SJCRH30 (cell line): ENCODE measurements around the gene APP. TPM values are rescaled to one million over a fixed set of nuclear protein-coding genes. Genes with fewer than 3 reads are reported as not detected.

ENCODE experiments used
- DNase-seq, 2 experiments: peaks; one replicate each; pipeline ENCODE4 v3.0.0-alpha.2; 2015 to 2020
- H3K27ac ChIP-seq: fragments of 250-450 bp; sonication (Bioruptor Pico); 2 replicates; pipeline ENCODE4 v1.5.1; 2020; ENCODE audit warnings: mild to moderate bottlenecking, moderate library complexity
- H3K27me3 ChIP-seq: fragments of 250-450 bp; sonication (Bioruptor Pico); 2 replicates; pipeline ENCODE4 v1.5.1; 2020; ENCODE audit warnings: mild to moderate bottlenecking, moderate library complexity
- H3K36me3 ChIP-seq: fragments of 250-450 bp; sonication (Bioruptor Pico); 2 replicates; pipeline ENCODE4 v1.5.1; 2020; ENCODE audit warnings: mild to moderate bottlenecking, moderate library complexity
- H3K4me1 ChIP-seq: fragments of 250-450 bp; sonication (Bioruptor Pico); 2 replicates; pipeline ENCODE4 v1.5.1; 2020; ENCODE audit warnings: mild to moderate bottlenecking, moderate library complexity
- H3K4me3 ChIP-seq: fragments of 250-450 bp; sonication (Bioruptor Pico); 2 replicates; pipeline ENCODE4 v1.5.1; 2020; ENCODE audit warnings: mild to moderate bottlenecking, moderate library complexity
- H3K9me3 ChIP-seq: fragments of 250-450 bp; sonication (Bioruptor Pico); replicated peaks from 2 replicates; pipeline ENCODE4 v1.5.1; 2020; ENCODE audit warnings: mild to moderate bottlenecking, moderate library complexity
- total RNA-seq: library from RNA; depleted of rRNA; stranded (reverse); fragments of >200 nt; shearing (Covaris generic); gene quantifications from 2 replicates; pipeline ENCODE4 v1.2.3, GENCODE V29; 2014

The APP gene
- total RNA-seq, 1 experiment from 2014 or later: 399 TPM

DNA sequence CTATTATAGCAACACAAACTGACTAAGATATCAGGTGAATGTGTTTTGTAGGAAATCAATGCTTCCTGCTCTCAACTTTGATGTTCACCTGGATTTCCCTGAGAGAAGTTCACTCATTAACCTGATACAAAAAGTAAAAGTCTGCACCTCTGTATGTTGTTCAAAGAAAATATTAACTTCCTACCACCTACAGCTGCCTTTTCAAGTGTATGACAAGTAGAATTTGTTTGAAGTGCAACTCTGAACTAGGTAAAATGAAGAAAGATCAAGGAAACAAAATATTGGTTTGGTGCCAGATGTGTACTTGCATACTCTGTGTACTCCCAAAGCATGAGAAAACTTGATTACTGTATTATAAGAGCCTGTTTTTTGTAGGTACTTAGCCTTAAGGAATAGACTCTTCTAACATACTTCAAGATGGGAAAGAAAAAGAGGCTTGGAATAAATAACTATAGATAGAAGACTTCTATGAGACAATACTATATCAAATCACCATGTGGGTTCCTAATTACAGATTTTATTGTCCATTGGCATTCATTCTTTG, 193.4 kb downstream of the APP start:
- no peaks in the 10 kb centered on the region for H3K27me3 ChIP-seq
- H3K27ac ChIP-seq: no peak overlapping the region
- peaks cover 86% of the 10 kb centered on the region for H3K36me3 ChIP-seq
- no peak overlapping the region for H3K4me3 ChIP-seq
- H3K4me1 ChIP-seq: no peaks in the 10 kb centered on the region
- no peak for DNase-seq
- H3K9me3 ChIP-seq: no peaks in the 10 kb centered on the region; the same call in 1 of the 2 replicates

DNA sequence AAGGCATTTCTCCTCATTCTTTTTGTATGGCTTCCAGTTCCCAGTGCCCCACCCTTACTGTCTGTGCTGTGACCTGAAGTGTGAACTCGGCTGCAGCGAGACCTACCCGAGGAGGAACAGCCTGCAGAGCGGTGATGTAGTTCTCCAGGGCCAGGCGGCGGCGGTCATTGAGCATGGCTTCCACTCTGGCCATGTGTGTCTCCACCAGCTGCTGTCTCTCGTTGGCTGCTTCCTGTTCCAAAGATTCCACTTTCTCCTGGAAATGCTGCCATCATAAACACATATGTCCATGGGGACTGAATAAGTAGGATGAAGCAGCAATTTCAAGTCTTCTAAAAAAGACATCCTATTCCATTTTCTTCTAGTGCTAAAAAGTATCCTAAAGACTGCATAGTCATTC, 195.6 kb downstream of the APP start:
- H3K4me3 ChIP-seq: no peak overlapping the region
- no peaks in the 10 kb centered on the region for H3K4me1 ChIP-seq
- no peak for DNase-seq
- H3K36me3 ChIP-seq: peaks cover 86% of the 10 kb centered on the region
- no peaks in the 10 kb centered on the region; the same call in 1 of the 2 replicates for H3K9me3 ChIP-seq
- no peaks in the 10 kb centered on the region for H3K27me3 ChIP-seq
- H3K27ac ChIP-seq: no peak overlapping the region

DNA sequence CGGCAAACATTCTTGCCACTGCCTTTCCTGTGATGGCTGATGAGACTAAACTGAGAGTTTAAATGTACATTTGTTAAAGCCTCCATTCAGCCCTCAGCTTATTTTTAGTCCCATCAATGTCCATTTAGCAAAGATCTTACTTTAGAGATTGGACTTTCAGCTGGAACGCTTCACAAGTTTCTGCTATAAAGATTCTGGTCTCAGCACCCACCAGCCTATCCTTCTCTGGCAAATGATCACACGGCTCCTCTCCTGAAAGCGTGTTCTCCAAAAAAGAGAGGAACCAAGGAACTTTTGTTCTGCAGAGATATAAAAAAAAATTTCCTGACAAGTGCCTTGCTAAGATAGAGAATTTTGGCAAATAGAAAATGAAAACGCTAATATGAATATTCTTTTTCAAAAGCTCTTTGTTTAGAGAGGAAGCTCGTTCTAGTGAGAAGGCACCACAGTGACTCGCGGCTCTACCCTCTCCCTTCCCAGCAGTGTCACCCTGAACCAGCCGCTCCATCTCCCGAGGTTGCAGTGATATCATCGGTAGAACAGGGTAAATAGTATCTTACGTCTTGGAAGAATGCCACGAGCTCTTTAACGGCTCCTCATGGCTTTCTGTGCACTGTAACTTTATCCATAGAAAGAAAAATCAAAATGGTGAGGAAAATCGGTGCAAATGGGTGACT, 200.2 kb downstream of the APP start:
- Histone ChIP-seq H3K9me3 (no peaks in the 10 kb centered on the region), H3K27me3 (no peaks in the 10 kb centered on the region), H3K4me3 (no peak overlapping the region), H3K27ac (no peak overlapping the region), H3K4me1 (no peaks in the 10 kb centered on the region), H3K36me3 (peaks cover 82% of the 10 kb centered on the region)
- DNase-seq: no peak

DNA sequence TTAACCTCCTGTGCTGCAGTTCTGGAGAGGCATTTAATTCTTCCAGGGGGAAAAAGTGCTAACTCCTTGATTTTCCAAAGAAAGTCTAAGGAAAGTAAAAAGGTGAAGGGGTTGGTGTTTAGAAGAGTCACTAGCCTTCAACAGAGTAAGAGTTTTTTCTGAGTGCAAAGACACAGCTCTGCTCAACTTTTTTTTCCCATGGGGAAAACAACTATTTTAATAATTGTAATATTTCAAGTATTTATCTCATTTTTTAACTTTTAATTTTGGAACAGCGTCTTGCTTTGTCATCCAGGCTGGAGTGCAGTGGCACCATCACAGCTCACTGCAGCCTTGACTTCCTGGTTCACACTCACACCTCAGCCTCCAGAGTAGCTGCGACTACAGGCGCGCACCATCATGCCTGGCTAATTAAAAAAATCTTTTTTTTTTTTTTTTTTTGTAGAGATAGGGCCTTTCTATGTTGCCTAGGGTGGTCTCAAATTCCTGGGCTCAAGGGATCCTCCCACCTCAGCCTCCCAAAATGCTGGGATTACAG, 202.6 kb downstream of the APP start:
- H3K36me3 ChIP-seq: peaks cover 75% of the 10 kb centered on the region
- DNase-seq: no peak
- H3K27ac ChIP-seq: no peak overlapping the region
- no peak overlapping the region for H3K4me3 ChIP-seq
- no peaks in the 10 kb centered on the region for H3K27me3 ChIP-seq
- no peaks in the 10 kb centered on the region for H3K4me1 ChIP-seq
- no peaks in the 10 kb centered on the region for H3K9me3 ChIP-seq

GRCh38 chr21:25967181-25967900, 203.2 kb downstream of the APP start:
- Histone ChIP-seq H3K36me3 (peaks cover 69% of the 10 kb centered on the region), H3K9me3 (no peaks in the 10 kb centered on the region), H3K27me3 (no peaks in the 10 kb centered on the region), H3K4me1 (peaks cover 3% of the 10 kb centered on the region), H3K27ac (no peak overlapping the region), H3K4me3 (no peak overlapping the region)
- no peak for DNase-seq

- Histone ChIP-seq H3K27me3 (no peaks in the 10 kb centered on the region), H3K27ac (no peak overlapping the region)
- no peak for DNase-seq
Observed at GRCh38 chr21:25965951-25966707, 204.4 kb downstream of the APP start.

DNA sequence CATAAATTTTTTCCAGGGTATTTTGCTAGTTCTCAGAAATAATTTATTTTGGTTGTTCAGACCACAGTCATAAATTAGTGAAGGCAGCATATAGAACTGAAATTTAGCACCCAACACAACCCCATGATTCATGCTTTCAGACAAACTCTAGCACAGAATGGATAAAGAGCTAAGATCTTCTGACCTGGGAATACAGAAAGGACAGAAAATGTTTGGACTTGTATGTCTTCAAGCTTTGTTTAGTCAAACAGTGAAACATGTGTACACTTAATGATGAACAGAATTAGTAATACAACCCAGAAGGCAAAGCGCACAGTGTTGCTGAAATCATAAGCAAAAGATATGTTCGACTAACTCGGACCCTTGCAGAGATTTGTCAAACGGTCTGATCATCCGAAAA, 205.6 kb downstream of the APP start:
- H3K36me3 ChIP-seq: peaks cover 52% of the 10 kb centered on the region
- peaks cover 25% of the 10 kb centered on the region for H3K4me1 ChIP-seq
- H3K4me3 ChIP-seq: no peak overlapping the region
- no peak overlapping the region for H3K27ac ChIP-seq
- H3K27me3 ChIP-seq: no peaks in the 10 kb centered on the region
- H3K9me3 ChIP-seq: no peaks in the 10 kb centered on the region
- no peak for DNase-seq

More at GRCh38 chr21:25965951-25966707, 204.4 kb downstream of the APP start:
- H3K4me3 ChIP-seq: no peak overlapping the region
- peaks cover 61% of the 10 kb centered on the region for H3K36me3 ChIP-seq
- no peaks in the 10 kb centered on the region for H3K9me3 ChIP-seq
- H3K4me1 ChIP-seq: peaks cover 15% of the 10 kb centered on the region

GRCh38 chr21:25964015-25964414, 206.6 kb downstream of the APP start:
- peaks cover 31% of the 10 kb centered on the region for H3K4me1 ChIP-seq
- peaks cover 55% of the 10 kb centered on the region for H3K36me3 ChIP-seq
- DNase-seq: no peak
- no peak overlapping the region for H3K27ac ChIP-seq
- no peaks in the 10 kb centered on the region for H3K9me3 ChIP-seq
- no peak overlapping the region for H3K4me3 ChIP-seq
- H3K27me3 ChIP-seq: no peaks in the 10 kb centered on the region

DNA sequence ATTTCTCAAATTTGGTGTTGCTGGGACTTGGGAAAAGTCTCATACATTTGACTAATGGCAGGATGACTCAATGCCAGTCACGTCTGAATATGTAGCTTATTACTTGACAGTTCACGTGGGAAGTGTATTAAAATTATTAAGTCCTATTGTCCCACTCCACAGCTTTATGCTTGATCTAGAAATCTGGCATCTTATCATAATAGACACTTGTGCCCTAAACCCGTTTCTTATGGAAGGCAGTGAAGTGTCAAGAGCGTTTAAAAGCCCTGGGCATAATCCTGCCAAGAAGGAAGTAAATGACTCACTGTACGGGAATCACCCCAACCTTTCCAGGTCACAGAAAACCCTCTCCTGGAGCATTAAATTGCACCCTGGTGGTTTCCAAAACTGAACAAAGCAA, 207.4 kb downstream of the APP start:
- H3K4me1 ChIP-seq: peaks cover 34% of the 10 kb centered on the region
- DNase-seq: no peak
- no peak overlapping the region for H3K27ac ChIP-seq
- H3K36me3 ChIP-seq: peaks cover 54% of the 10 kb centered on the region
- no peaks in the 10 kb centered on the region for H3K27me3 ChIP-seq
- H3K9me3 ChIP-seq: no peaks in the 10 kb centered on the region
- no peak overlapping the region for H3K4me3 ChIP-seq

GRCh38 chr21:25961042-25961441, 209.5 kb downstream of the APP start:
- Histone ChIP-seq H3K27me3 (no peaks in the 10 kb centered on the region), H3K4me1 (peaks cover 51% of the 10 kb centered on the region), H3K27ac (peak overlapping the region; percentile 65), H3K36me3 (peaks cover 42% of the 10 kb centered on the region), H3K4me3 (no peak overlapping the region), H3K9me3 (no peaks in the 10 kb centered on the region)
- DNase-seq: peak; percentile 36 to 70

DNA sequence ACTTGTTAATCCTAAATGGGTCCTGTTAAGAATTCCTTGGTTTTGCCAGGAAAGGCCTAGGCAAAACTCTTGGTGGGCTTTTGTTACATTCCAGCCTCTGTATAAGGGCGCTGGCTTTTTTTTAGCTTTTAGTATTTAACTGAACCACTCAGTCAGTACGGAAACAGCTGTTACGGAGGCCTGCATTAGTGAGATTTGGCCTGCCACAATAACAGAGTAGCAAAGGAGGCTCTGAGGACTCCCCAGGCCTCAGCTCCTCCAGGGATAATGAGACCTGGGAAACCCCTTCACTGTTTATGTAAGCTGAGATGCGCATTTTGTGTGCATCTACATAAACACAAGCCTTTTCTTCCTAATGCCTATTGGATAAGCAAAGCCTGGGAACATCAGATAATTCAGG, 210.2 kb downstream of the APP start:
- Histone ChIP-seq H3K36me3 (peaks cover 41% of the 10 kb centered on the region), H3K27ac (peak overlapping the region; percentile 65), H3K4me1 (peaks cover 51% of the 10 kb centered on the region), H3K9me3 (no peaks in the 10 kb centered on the region), H3K4me3 (no peak overlapping the region), H3K27me3 (no peaks in the 10 kb centered on the region)
- peak; percentile 78 to 92 for DNase-seq

- Histone ChIP-seq H3K9me3 (no peaks in the 10 kb centered on the region), H3K27me3 (no peaks in the 10 kb centered on the region), H3K4me1 (peaks cover 51% of the 10 kb centered on the region), H3K27ac (peak overlapping the region; percentile 65), H3K4me3 (no peak overlapping the region), H3K36me3 (peaks cover 40% of the 10 kb centered on the region)
- no peak for DNase-seq
Observed at GRCh38 chr21:25959799-25960198, 210.8 kb downstream of the APP start.

DNA sequence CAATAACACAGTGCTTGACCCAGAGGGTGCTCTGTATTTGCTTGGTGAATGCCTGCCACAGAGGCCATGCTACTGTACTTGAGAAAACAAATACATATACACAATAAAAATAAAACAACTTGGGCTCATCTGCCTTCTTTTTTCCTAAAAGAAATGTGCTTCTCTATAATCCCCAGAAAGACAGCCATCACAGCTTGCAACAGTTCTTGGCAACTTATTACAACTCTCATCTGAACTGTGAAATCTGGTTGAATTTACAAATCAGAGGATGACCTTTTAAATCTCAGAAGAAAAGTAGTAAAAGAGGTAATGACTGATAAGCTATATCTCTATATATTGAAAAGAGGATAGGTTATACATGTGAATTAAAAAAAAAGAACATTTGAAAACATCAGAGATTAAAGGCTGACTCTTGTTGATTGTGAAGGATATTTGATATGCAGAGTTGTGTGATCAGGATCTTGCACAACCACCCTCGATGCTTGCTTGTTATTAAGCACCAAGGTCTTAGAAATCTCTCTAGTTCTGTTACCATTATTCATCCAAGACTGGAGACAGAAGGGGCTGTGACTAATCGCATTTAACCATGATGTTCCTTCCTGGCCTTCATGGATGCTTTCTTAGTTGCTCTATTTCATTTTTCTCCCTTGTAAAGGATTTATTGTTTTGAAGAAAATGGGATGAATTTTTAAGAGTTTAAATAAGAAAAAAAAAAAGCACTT, 213.4 kb downstream of the APP start:
- Histone ChIP-seq H3K36me3 (peaks cover 50% of the 10 kb centered on the region), H3K27ac (peak overlapping the region; percentile 82), H3K4me1 (peaks cover 54% of the 10 kb centered on the region), H3K9me3 (no peaks in the 10 kb centered on the region), H3K4me3 (no peak overlapping the region), H3K27me3 (no peaks in the 10 kb centered on the region)
- DNase-seq: peak; percentile 45 to 85

DNA sequence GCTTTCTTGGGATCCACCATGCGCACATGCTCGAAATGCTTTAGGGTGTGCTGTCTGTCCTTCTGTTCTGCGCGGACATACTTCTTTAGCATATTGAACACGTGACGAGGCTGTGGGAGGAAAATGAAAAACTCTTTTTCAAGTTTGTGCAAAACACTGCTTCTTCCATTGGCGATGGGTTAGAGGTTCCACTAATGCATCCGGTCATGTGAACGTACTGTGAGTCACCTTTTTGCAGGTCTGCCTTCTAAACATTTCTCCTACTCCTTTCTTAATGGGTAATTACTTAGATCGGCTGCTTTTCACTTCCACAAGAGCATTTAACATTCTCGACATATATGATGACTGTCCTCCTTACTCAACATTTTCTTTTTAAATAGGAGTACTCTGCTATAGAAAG, 214.9 kb downstream of the APP start:
- H3K36me3 ChIP-seq: peaks cover 52% of the 10 kb centered on the region
- H3K27me3 ChIP-seq: no peaks in the 10 kb centered on the region

More for the DNA sequence above, 214.9 kb downstream of the APP start:
- no peak overlapping the region for H3K27ac ChIP-seq
- H3K4me1 ChIP-seq: peaks cover 39% of the 10 kb centered on the region
- H3K9me3 ChIP-seq: no peaks in the 10 kb centered on the region
- DNase-seq: no peak
- H3K4me3 ChIP-seq: no peak overlapping the region
